Stimulated activated memory B cell treated with anti-CD40 and anti-IgM and Interleukin-4, amounts not matched to agents 10 μg/mL and 1 μg/mL and 100 μg/mL, for 72 hours (primary cell): ENCODE data around the gene HYAL1.

ENCODE experiments used
- ATAC-seq: fragments of 150-1000 bp; cut with Tn5 transposase; 2 replicates; pipeline ENCODE4 v1.10.0; 2021
- H3K27ac Mint-ChIP-seq: one replicate; pipeline ENCODE4 v1.8.0; 2022; ENCODE audit warnings: mild to moderate bottlenecking, mixed read lengths
- H3K27me3 Mint-ChIP-seq: one replicate; pipeline ENCODE4 v1.8.0; 2022; ENCODE audit warnings: mixed read lengths
- H3K36me3 Mint-ChIP-seq: one replicate; pipeline ENCODE4 v1.8.0; 2022; ENCODE audit warnings: mixed read lengths
- H3K4me1 Mint-ChIP-seq: one replicate; pipeline ENCODE4 v1.8.0; 2022; ENCODE audit warnings: mixed read lengths
- H3K4me3 Mint-ChIP-seq: one replicate; pipeline ENCODE4 v1.8.0; 2022; ENCODE audit warnings: mild to moderate bottlenecking, moderate library complexity, mixed read lengths
- H3K9me3 Mint-ChIP-seq: one replicate; pipeline ENCODE4 v1.8.0; 2022; ENCODE audit warnings: mixed read lengths

Gene HYAL1

GRCh38 chr3:50303013-50303815 is at the start of gene HYAL1:
Gene HYAL1 (minus strand): TSS chr3:50303574. CDS start chr3:50302956, 618 bp downstream.
- no peak for ATAC-seq
- H3K4me1 Mint-ChIP-seq, result peaks cover 19% of the 10 kb centered on the region
- no peaks in the 10 kb centered on the region for H3K36me3 Mint-ChIP-seq
- no peaks in the 10 kb centered on the region for H3K27me3 Mint-ChIP-seq
- H3K9me3 Mint-ChIP-seq, result no peaks in the 10 kb centered on the region
- H3K4me3 Mint-ChIP-seq, result no peak within 1 kb of the TSS
- peak within 1 kb of the TSS; percentile 44 for H3K27ac Mint-ChIP-seq

GRCh38 chr3:50352781-50353180 is 49.4 kb upstream of the HYAL1 start:
- no peak overlapping the region for H3K4me3 Mint-ChIP-seq
- no peak overlapping the region for H3K27ac Mint-ChIP-seq

GRCh38 chr3:50351323-50351697 is 47.9 kb upstream of the HYAL1 start:
- no peak for ATAC-seq
- Mint-ChIP-seq H3K4me1 (peaks cover 70% of the 10 kb centered on the region), H3K36me3 (peaks cover 24% of the 10 kb centered on the region), H3K9me3 (no peaks in the 10 kb centered on the region), H3K4me3 (peak overlapping the region; percentile 96), H3K27ac (peak overlapping the region; percentile 95), H3K27me3 (no peaks in the 10 kb centered on the region)

More at GRCh38 chr3:50352781-50353180, 49.4 kb upstream of the HYAL1 start:
- H3K9me3 Mint-ChIP-seq, result no peaks in the 10 kb centered on the region
- no peak for ATAC-seq
- peaks cover 84% of the 10 kb centered on the region for H3K4me1 Mint-ChIP-seq
- H3K36me3 Mint-ChIP-seq, result peaks cover 22% of the 10 kb centered on the region
- no peaks in the 10 kb centered on the region for H3K27me3 Mint-ChIP-seq

- peaks cover 24% of the 10 kb centered on the region for H3K36me3 Mint-ChIP-seq
- H3K4me3 Mint-ChIP-seq, result peak within 1 kb of the TSS; percentile 96
- H3K4me1 Mint-ChIP-seq, result peaks cover 70% of the 10 kb centered on the region
Measured at GRCh38 chr3:50350527-50351322, 47.4 kb upstream of the HYAL1 start, which contains the start of the genes CYB561D2 and NPRL2. Gene CYB561D2 (plus strand): TSS chr3:50350862. CDS start chr3:50351434, 572 bp downstream. Gene NPRL2 (minus strand): TSS chr3:50350775. CDS start chr3:50350652, 123 bp downstream.

GRCh38 chr3:50350213-50350526 is 46.8 kb upstream of the HYAL1 start:
- Mint-ChIP-seq H3K27ac (peak overlapping the region; percentile 95), H3K4me1 (peaks cover 70% of the 10 kb centered on the region), H3K9me3 (no peaks in the 10 kb centered on the region), H3K27me3 (no peaks in the 10 kb centered on the region), H3K36me3 (peaks cover 19% of the 10 kb centered on the region), H3K4me3 (peak overlapping the region; percentile 96)
- no peak for ATAC-seq

More at GRCh38 chr3:50350527-50351322, 47.4 kb upstream of the HYAL1 start, which contains the start of the genes CYB561D2 and NPRL2:
- Mint-ChIP-seq H3K9me3 (no peaks in the 10 kb centered on the region), H3K27me3 (no peaks in the 10 kb centered on the region), H3K27ac (peak within 1 kb of the TSS; percentile 95)
- peak; percentile 96 for ATAC-seq

GRCh38 chr3:50347187-50347813 is 43.9 kb upstream of the HYAL1 start:
- Mint-ChIP-seq H3K4me1 (peaks cover 64% of the 10 kb centered on the region), H3K27ac (no peak overlapping the region), H3K36me3 (peaks cover 9% of the 10 kb centered on the region)

GRCh38 chr3:50345586-50346234 is 42.3 kb upstream of the HYAL1 start, which contains the start of gene ZMYND10:
Gene ZMYND10 (minus strand): TSS chr3:50345732. CDS start chr3:50345579, 153 bp downstream.
- peak; percentile 18 for ATAC-seq
- Mint-ChIP-seq H3K4me3 (peak within 1 kb of the TSS; percentile 65), H3K27ac (peak within 1 kb of the TSS; percentile 18), H3K27me3 (no peaks in the 10 kb centered on the region), H3K9me3 (no peaks in the 10 kb centered on the region), H3K4me1 (peaks cover 57% of the 10 kb centered on the region), H3K36me3 (peaks cover 9% of the 10 kb centered on the region)

More at GRCh38 chr3:50347187-50347813, 43.9 kb upstream of the HYAL1 start:
- ATAC-seq, result no peak
- H3K27me3 Mint-ChIP-seq, result no peaks in the 10 kb centered on the region
- no peaks in the 10 kb centered on the region for H3K9me3 Mint-ChIP-seq
- no peak overlapping the region for H3K4me3 Mint-ChIP-seq

- Mint-ChIP-seq H3K36me3 (peaks cover 9% of the 10 kb centered on the region), H3K9me3 (no peaks in the 10 kb centered on the region), H3K4me1 (peaks cover 52% of the 10 kb centered on the region), H3K4me3 (no peak overlapping the region), H3K27me3 (no peaks in the 10 kb centered on the region), H3K27ac (no peak overlapping the region)
- ATAC-seq, result no peak
Measured at GRCh38 chr3:50345008-50345407, 41.6 kb upstream of the HYAL1 start.

- Mint-ChIP-seq H3K27me3 (no peaks in the 10 kb centered on the region), H3K36me3 (peaks cover 17% of the 10 kb centered on the region), H3K4me3 (no peak overlapping the region), H3K4me1 (peaks cover 50% of the 10 kb centered on the region), H3K27ac (no peak overlapping the region), H3K9me3 (no peaks in the 10 kb centered on the region)
- ATAC-seq, result no peak
Measured at GRCh38 chr3:50342813-50343633, 39.6 kb upstream of the HYAL1 start.

GRCh38 chr3:50341996-50342650 is 38.7 kb upstream of the HYAL1 start:
- H3K27me3 Mint-ChIP-seq, result no peaks in the 10 kb centered on the region
- ATAC-seq, result no peak
- H3K36me3 Mint-ChIP-seq, result peaks cover 13% of the 10 kb centered on the region
- H3K4me3 Mint-ChIP-seq, result peak overlapping the region; percentile 8
- H3K4me1 Mint-ChIP-seq, result peaks cover 46% of the 10 kb centered on the region
- no peaks in the 10 kb centered on the region for H3K9me3 Mint-ChIP-seq
- peak overlapping the region; percentile 99 for H3K27ac Mint-ChIP-seq

- H3K27ac Mint-ChIP-seq, result peak overlapping the region; percentile 99
- H3K4me3 Mint-ChIP-seq, result peak overlapping the region; percentile 89
- H3K27me3 Mint-ChIP-seq, result no peaks in the 10 kb centered on the region
- no peak for ATAC-seq
- H3K36me3 Mint-ChIP-seq, result peaks cover 16% of the 10 kb centered on the region
- no peaks in the 10 kb centered on the region for H3K9me3 Mint-ChIP-seq
- H3K4me1 Mint-ChIP-seq, result peaks cover 49% of the 10 kb centered on the region
Measured at GRCh38 chr3:50341537-50341936, 38.2 kb upstream of the HYAL1 start.

GRCh38 chr3:50340448-50341329 is 37.3 kb upstream of the HYAL1 start, which contains the start of gene RASSF1:
Gene RASSF1 (minus strand): TSS chr3:50340836. CDS start chr3:50340805, 31 bp downstream.
- peaks cover 51% of the 10 kb centered on the region for H3K4me1 Mint-ChIP-seq
- peak within 1 kb of the TSS; percentile 89 for H3K4me3 Mint-ChIP-seq
- H3K27me3 Mint-ChIP-seq, result no peaks in the 10 kb centered on the region
- no peaks in the 10 kb centered on the region for H3K9me3 Mint-ChIP-seq
- peaks cover 18% of the 10 kb centered on the region for H3K36me3 Mint-ChIP-seq
- H3K27ac Mint-ChIP-seq, result peak within 1 kb of the TSS; percentile 99
- peak; percentile 57 for ATAC-seq

GRCh38 chr3:50340147-50340447 is 36.7 kb upstream of the HYAL1 start:
- no peaks in the 10 kb centered on the region for H3K9me3 Mint-ChIP-seq

More at GRCh38 chr3:50340147-50340447, 36.7 kb upstream of the HYAL1 start:
- H3K27me3 Mint-ChIP-seq, result no peaks in the 10 kb centered on the region
- ATAC-seq, result no peak
- H3K4me1 Mint-ChIP-seq, result peaks cover 51% of the 10 kb centered on the region
- peak overlapping the region; percentile 89 for H3K4me3 Mint-ChIP-seq
- H3K36me3 Mint-ChIP-seq, result peaks cover 18% of the 10 kb centered on the region
- peak overlapping the region; percentile 99 for H3K27ac Mint-ChIP-seq
